HTR-8/SVneo (cell line): ENCODE measurements around the gene ZNF331.
A peak's percentile ranks its signal among the peaks of the same experiment; 100 is the strongest.

Experiments
- DNase-seq: peaks from one replicate; pipeline ENCODE4 v3.0.0; 2011; ENCODE audit warnings: low spot score, mixed read lengths; ENCODE audit not compliant: insufficient read length
- FAIRE-seq: peaks from 2 replicates; lab custom pipeline; 2011; peaks lifted over from hg19 to GRCh38; lab: Jason Lieb, UNC

Gene ZNF331

GRCh38 chr19:53554804-53555203 is 16.9 kb downstream of the ZNF331 start:
- DNase-seq: no peak
- FAIRE-seq: peak; percentile 57

GRCh38 chr19:53555352-53555751 is 17.4 kb downstream of the ZNF331 start:
- DNase-seq: no peak
- no peak for FAIRE-seq

- DNase-seq (no peak), FAIRE-seq (no peak)
Observed at GRCh38 chr19:53571339-53571738, 33.4 kb downstream of the ZNF331 start.

- no peak for FAIRE-seq
- no peak for DNase-seq
Observed at GRCh38 chr19:53576941-53577653, 39.2 kb downstream of the ZNF331 start.

GRCh38 chr19:53577968-53578367 is 40.0 kb downstream of the ZNF331 start:
- FAIRE-seq: no peak
- DNase-seq: no peak

- DNase-seq: no peak
- no peak for FAIRE-seq
Observed at GRCh38 chr19:53579518-53579917, 41.6 kb downstream of the ZNF331 start.

GRCh38 chr19:53580871-53581835 is 43.2 kb downstream of the ZNF331 start:
- FAIRE-seq: no peak
- DNase-seq: no peak

GRCh38 chr19:53581871-53582279 is 43.9 kb downstream of the ZNF331 start:
- no peak for DNase-seq
- no peak for FAIRE-seq

- no peak for DNase-seq
- FAIRE-seq: no peak
Observed at GRCh38 chr19:53583181-53583580, 45.2 kb downstream of the ZNF331 start.

GRCh38 chr19:53586277-53586691 is 48.3 kb downstream of the ZNF331 start:
- FAIRE-seq: no peak
- no peak for DNase-seq

- DNase-seq (no peak), FAIRE-seq (no peak)
Observed at GRCh38 chr19:53594811-53595509, 57.0 kb downstream of the ZNF331 start.

- FAIRE-seq (no peak), DNase-seq (no peak)
Observed at GRCh38 chr19:53595510-53595867, 57.5 kb downstream of the ZNF331 start.

- DNase-seq: no peak
- FAIRE-seq: no peak
Observed at GRCh38 chr19:53596056-53596455, 58.1 kb downstream of the ZNF331 start.

- DNase-seq (no peak), FAIRE-seq (no peak)
Observed at GRCh38 chr19:53597023-53597422, 59.1 kb downstream of the ZNF331 start.

GRCh38 chr19:53598361-53598760 is 60.4 kb downstream of the ZNF331 start:
- no peak for DNase-seq
- no peak for FAIRE-seq

- DNase-seq: no peak
- FAIRE-seq: no peak
Observed at GRCh38 chr19:53600217-53600616, 62.3 kb downstream of the ZNF331 start.

GRCh38 chr19:53606031-53606430 is 68.1 kb downstream of the ZNF331 start:
- FAIRE-seq (no peak), DNase-seq (no peak)

GRCh38 chr19:53608381-53608780 is 70.4 kb downstream of the ZNF331 start:
- DNase-seq (no peak), FAIRE-seq (no peak)

GRCh38 chr19:53612762-53613526 is 75.0 kb downstream of the ZNF331 start:
- DNase-seq: no peak

More at GRCh38 chr19:53612762-53613526, 75.0 kb downstream of the ZNF331 start:
- no peak for FAIRE-seq
